T-helper 1 cell treated with Interleukin-12 subunit alpha and Interleukin-12 subunit beta and Interleukin-4 antibody, amounts not matched to agents 30 μg/mL and 1 μg/mL, for 36 hours (primary cell): Measurements from ENCODE around the gene SMIM23.

Experiments
- H3K27ac Mint-ChIP-seq: one replicate; pipeline ENCODE4 v1.8.0; 2021; ENCODE audit warnings: mild to moderate bottlenecking, mixed read lengths
- H3K27me3 Mint-ChIP-seq: one replicate; pipeline ENCODE4 v1.8.0; 2021; ENCODE audit warnings: low read depth, mixed read lengths
- H3K36me3 Mint-ChIP-seq: one replicate; pipeline ENCODE4 v1.8.0; 2021; ENCODE audit warnings: low read depth, mixed read lengths
- H3K4me1 Mint-ChIP-seq: one replicate; pipeline ENCODE4 v1.8.0; 2021; ENCODE audit warnings: low read depth, mixed read lengths
- H3K4me3 Mint-ChIP-seq: one replicate; pipeline ENCODE4 v1.8.0; 2021; ENCODE audit warnings: mild to moderate bottlenecking, moderate library complexity, mixed read lengths
- H3K9me3 Mint-ChIP-seq: one replicate; pipeline ENCODE4 v1.8.0; 2021; ENCODE audit warnings: mixed read lengths

The SMIM23 gene

DNA sequence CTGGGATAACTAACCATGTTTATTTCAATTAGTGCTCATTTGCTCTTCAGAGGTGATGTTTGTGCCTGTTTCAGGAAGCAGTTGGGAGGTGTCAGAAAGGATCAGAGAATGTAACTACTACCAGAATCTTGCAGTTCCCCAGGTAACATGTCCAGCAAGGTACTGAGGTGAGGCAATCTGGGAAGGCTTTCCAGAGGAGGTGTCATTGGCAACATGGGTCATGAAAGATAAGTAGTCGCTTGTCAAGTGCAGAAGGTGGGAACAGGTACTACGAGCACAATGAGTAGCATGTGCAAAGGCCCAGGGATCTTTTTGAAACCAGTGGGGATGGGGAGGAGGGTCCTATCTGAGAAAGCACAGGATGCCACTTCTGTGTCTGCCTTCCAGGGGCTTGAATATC lies 4.8 kb downstream of the SMIM23 start:
- Mint-ChIP-seq H3K4me1 (no peaks in the 10 kb centered on the region), H3K27me3 (peaks cover 5% of the 10 kb centered on the region), H3K4me3 (no peak overlapping the region), H3K27ac (no peak overlapping the region), H3K36me3 (no peaks in the 10 kb centered on the region), H3K9me3 (no peaks in the 10 kb centered on the region)

DNA sequence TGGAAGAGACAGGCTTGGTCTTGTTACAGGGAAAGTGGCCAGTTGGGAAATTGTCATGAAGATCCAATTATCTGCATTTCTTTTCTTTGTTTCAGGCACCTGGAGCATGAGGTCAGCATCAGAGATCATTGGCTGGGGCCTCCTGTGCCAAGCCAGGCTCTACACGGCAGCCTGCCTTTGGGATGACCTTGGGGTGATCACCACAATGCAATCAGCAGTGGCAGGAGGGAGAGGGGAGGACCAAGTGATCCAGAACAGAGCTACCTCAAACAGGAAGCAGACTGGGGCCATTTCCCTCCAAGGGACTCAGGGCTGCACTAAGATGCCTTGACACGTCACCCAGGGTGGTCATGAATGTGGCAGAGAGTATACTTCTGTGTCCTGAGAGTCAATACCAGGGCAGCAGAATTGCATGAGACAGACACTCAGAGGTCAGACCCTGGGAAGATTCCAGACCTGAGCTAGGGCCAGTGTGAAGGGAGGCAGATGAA lies 8.9 kb downstream of the SMIM23 start:
- H3K36me3 Mint-ChIP-seq, result no peaks in the 10 kb centered on the region
- H3K27ac Mint-ChIP-seq, result no peak overlapping the region
- no peaks in the 10 kb centered on the region for H3K4me1 Mint-ChIP-seq

DNA sequence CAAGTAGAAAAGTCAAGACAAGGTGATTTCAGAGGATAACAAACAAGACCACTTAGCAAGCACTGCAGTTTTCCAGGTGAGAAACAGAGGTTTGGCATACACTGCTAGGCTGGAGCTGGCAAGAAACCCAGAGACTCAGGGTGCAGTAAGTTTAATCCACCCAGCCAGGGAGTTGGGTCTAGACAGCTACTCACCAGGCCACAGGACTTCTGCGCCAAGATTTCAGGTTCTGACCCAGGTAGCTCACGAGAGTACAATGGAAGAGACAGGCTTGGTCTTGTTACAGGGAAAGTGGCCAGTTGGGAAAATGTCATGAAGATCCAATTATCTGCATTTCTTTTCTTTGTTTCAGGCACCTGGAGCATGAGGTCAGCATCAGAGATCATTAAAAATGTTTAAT lies 9.8 kb downstream of the SMIM23 start:
- no peaks in the 10 kb centered on the region for H3K36me3 Mint-ChIP-seq

More for the DNA sequence above, 8.9 kb downstream of the SMIM23 start:
- Mint-ChIP-seq H3K4me3 (no peak overlapping the region), H3K27me3 (peaks cover 3% of the 10 kb centered on the region), H3K9me3 (no peaks in the 10 kb centered on the region)

DNA sequence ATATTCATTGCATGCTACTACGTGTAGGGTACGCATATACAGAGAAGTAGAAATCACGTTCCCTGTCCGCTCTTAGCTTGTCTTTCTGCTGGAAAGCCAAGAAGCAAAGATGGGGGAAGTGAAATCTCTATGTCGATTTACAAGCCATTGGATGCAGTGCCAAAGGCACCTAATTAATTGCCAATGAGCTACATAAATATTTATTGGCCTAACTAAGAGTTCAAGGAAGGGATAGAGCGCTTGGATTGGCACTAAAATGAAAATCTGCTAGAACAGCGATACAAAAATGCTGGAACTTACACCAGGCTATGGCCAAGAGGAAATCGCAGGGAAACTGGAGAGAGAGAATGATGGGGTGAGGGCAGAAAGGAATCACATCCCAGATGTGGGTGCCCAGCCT lies 10.8 kb downstream of the SMIM23 start:
- no peaks in the 10 kb centered on the region for H3K27me3 Mint-ChIP-seq

More for the DNA sequence above, 9.8 kb downstream of the SMIM23 start:
- Mint-ChIP-seq H3K4me3 (no peak overlapping the region), H3K4me1 (no peaks in the 10 kb centered on the region), H3K27ac (no peak overlapping the region), H3K27me3 (no peaks in the 10 kb centered on the region), H3K9me3 (no peaks in the 10 kb centered on the region)

DNA sequence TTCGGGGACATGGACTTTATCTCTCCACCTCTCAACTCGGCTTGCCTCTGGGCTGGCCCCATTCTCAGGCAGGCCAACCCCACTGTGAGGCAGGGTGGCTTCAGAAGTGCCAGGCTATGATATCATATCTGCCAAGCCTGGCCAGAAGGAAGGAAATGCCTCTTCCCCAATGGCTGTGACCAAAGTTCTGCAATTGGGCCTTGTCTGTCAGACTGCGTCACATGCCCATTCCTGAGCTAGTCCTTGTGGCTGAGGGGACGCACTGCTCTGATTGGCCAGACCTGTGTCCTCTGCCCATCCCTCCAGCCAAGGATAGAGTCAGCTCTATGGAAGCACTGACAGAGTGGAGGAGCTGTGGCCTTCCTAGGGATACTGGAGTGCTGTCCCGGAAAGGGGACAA lies 11.9 kb downstream of the SMIM23 start:
- no peaks in the 10 kb centered on the region for H3K9me3 Mint-ChIP-seq
- H3K27me3 Mint-ChIP-seq, result no peaks in the 10 kb centered on the region
- no peaks in the 10 kb centered on the region for H3K4me1 Mint-ChIP-seq
- H3K4me3 Mint-ChIP-seq, result no peak overlapping the region
- H3K27ac Mint-ChIP-seq, result no peak overlapping the region
- no peaks in the 10 kb centered on the region for H3K36me3 Mint-ChIP-seq

More for the DNA sequence above, 10.8 kb downstream of the SMIM23 start:
- H3K36me3 Mint-ChIP-seq, result no peaks in the 10 kb centered on the region
- H3K4me1 Mint-ChIP-seq, result no peaks in the 10 kb centered on the region
- H3K9me3 Mint-ChIP-seq, result no peaks in the 10 kb centered on the region
- H3K4me3 Mint-ChIP-seq, result no peak overlapping the region
- H3K27ac Mint-ChIP-seq, result no peak overlapping the region

DNA sequence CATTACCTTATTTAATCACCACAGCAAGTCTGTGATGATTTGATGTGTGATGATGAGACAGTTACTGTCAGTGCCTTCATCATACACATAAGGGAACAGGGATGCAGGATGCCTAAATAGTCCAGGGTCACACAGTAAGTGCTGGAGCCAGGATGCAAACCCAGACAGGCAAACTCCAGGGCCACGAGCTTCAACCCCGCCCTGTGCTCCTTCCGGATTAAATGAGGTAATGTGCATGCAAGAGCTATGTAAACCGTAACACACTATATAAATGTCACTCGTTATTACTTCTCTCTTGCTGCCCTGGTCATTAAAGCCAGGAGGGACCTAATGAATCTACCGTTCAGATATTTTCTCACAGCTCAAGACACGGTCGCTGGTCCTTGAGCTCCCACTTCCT lies 12.8 kb downstream of the SMIM23 start:
- Mint-ChIP-seq H3K4me3 (no peak overlapping the region), H3K4me1 (no peaks in the 10 kb centered on the region), H3K9me3 (no peaks in the 10 kb centered on the region), H3K27ac (no peak overlapping the region), H3K36me3 (no peaks in the 10 kb centered on the region), H3K27me3 (no peaks in the 10 kb centered on the region)

DNA sequence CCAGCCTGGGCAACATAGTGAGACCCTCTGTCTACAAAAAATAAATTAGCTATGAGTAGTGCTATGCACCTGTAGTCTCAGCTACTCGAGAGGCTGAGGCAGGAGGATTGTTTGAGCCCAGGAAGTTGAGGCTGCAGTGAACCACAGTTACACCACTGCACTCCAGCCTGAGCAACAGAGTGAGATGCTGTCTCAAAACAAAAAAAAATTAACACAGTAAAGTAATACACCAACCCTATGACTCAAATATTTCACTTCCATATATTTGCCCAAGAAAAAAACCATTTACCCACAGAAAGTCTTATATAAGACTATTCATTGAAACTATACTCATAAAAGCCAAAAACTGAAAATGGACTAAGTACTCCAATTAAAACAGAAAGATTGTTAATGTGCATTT lies 16.2 kb downstream of the SMIM23 start:
- H3K27me3 Mint-ChIP-seq, result peaks cover 21% of the 10 kb centered on the region
- H3K4me3 Mint-ChIP-seq, result no peak overlapping the region

DNA sequence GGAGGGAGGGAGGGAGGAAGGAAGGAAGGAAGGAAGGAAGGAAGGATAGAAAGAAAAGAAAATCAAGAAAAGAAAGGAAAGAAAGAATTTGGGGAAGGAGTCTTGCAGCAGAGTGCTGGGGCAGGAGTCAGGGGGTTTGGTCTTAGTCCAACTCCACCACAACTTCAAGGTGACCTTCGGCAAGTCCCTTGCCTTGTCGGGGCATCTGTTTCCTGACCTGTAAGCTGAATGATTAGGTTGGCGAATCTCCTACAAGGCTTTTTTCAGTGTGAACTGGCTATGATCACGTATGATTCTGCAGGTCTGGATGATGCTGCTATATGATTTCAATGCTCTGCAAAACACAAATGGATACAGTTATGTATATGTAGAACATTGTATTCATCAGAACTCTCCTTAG lies 20.1 kb downstream of the SMIM23 start:
- H3K27ac Mint-ChIP-seq, result no peak overlapping the region
- H3K27me3 Mint-ChIP-seq, result peaks cover 34% of the 10 kb centered on the region
- no peaks in the 10 kb centered on the region for H3K9me3 Mint-ChIP-seq
- H3K4me1 Mint-ChIP-seq, result no peaks in the 10 kb centered on the region
- no peaks in the 10 kb centered on the region for H3K36me3 Mint-ChIP-seq
- H3K4me3 Mint-ChIP-seq, result no peak overlapping the region

More for the DNA sequence above, 16.2 kb downstream of the SMIM23 start:
- Mint-ChIP-seq H3K36me3 (no peaks in the 10 kb centered on the region), H3K9me3 (no peaks in the 10 kb centered on the region), H3K27ac (no peak overlapping the region), H3K4me1 (no peaks in the 10 kb centered on the region)

DNA sequence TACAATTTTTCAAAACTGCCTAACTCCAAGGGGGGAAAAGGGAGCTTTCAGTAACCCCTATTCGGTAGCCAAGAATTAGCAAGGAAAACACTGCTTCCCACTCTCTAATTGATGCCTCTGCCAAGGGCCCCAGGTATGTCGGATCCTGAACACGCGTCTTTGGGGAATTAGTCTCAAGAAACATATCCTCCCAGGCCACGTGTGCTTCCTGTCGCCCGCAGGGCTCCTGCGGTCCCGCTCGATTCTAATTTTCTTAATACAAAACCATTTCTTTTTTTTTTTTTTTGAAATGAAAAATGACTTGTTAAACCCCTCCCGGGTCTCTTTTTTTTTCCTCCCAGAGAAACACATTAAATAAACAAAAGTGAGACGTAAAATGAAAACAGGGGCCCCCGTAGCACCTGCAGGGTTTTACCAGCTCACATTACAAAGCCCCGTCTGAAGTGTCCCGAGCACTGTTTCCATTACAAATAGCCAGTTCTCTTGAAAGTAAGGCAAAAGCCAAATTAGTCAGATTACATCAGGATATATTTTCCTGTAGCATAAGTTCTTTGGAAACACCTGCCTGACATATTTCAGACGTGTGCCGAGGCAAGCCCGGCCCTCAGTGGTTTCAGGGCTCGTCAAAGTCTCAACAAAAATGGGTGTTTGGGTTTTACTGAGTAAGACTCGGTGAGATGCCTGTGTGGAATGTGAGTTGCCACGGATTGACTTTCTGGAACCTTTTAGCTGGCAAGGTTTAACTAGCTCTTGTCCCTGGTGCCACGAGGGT lies 21.5 kb downstream of the SMIM23 start:
- Mint-ChIP-seq H3K36me3 (no peaks in the 10 kb centered on the region), H3K4me1 (no peaks in the 10 kb centered on the region), H3K27me3 (peaks cover 34% of the 10 kb centered on the region), H3K27ac (no peak overlapping the region), H3K9me3 (no peaks in the 10 kb centered on the region), H3K4me3 (no peak overlapping the region)

DNA sequence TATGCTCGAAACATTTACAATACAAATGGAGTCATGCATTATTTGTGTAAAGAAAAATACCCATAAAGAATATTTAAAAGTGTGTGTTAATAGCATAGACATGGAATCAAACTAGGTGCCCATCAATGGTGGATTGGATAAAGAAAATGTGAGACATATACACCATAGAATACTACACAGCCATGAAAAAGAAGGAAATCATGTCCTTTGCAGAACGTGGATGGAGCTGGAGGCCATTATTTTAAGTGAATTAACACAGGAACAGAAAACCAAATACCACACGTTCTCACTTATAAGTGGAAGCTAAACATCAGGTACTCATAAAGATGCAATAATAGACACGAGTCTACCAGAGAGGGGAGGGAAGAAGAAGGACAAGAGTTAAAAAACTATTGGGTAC lies 22.8 kb downstream of the SMIM23 start:
- H3K27ac Mint-ChIP-seq, result no peak overlapping the region
- no peaks in the 10 kb centered on the region for H3K4me1 Mint-ChIP-seq
- H3K36me3 Mint-ChIP-seq, result no peaks in the 10 kb centered on the region
- peaks cover 34% of the 10 kb centered on the region for H3K27me3 Mint-ChIP-seq
- H3K4me3 Mint-ChIP-seq, result no peak overlapping the region
- no peaks in the 10 kb centered on the region for H3K9me3 Mint-ChIP-seq

DNA sequence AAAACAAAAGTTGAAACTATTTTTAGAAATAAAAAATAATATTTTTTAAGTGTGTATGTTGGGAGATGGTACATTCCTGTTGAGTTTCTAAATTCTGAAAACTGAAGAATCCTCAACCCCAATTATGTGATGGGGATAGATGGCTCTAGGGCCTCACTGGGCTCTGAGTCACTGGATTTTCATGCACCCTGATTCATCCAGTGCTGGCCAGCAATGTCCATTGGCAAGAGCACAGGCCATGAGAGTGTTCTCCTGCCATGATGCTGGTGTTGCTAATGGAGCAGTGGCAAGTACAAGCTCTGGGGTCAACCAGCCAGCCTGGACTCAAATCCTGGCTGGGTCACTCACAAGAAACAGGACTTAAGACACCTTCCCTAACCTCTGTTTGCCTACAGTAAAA lies 23.3 kb downstream of the SMIM23 start:
- H3K4me1 Mint-ChIP-seq, result no peaks in the 10 kb centered on the region
- H3K4me3 Mint-ChIP-seq, result no peak overlapping the region
- no peak overlapping the region for H3K27ac Mint-ChIP-seq
- no peaks in the 10 kb centered on the region for H3K9me3 Mint-ChIP-seq
- H3K36me3 Mint-ChIP-seq, result no peaks in the 10 kb centered on the region
- H3K27me3 Mint-ChIP-seq, result peaks cover 34% of the 10 kb centered on the region

DNA sequence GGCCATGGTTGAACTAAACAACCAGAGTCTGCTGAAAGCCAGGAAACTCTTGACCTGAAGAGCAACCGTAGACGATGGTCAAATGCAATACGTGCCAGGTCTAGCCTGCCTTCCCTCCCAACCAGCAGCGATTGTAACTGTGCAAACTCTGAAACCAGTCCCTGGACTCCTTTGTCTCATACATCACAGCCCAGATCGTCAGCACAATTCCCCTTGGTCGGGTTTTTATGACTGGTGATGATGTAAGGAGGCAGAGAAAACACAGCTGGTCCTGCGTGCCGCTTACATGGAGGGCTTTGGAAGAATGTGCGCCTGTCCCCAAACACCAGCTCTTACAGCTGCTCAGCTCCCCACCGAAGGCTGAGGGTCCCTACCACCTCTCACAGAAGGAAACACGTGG lies 24.6 kb downstream of the SMIM23 start:
- Mint-ChIP-seq H3K36me3 (no peaks in the 10 kb centered on the region), H3K27me3 (peaks cover 27% of the 10 kb centered on the region), H3K9me3 (no peaks in the 10 kb centered on the region), H3K27ac (no peak overlapping the region), H3K4me3 (no peak overlapping the region), H3K4me1 (no peaks in the 10 kb centered on the region)

DNA sequence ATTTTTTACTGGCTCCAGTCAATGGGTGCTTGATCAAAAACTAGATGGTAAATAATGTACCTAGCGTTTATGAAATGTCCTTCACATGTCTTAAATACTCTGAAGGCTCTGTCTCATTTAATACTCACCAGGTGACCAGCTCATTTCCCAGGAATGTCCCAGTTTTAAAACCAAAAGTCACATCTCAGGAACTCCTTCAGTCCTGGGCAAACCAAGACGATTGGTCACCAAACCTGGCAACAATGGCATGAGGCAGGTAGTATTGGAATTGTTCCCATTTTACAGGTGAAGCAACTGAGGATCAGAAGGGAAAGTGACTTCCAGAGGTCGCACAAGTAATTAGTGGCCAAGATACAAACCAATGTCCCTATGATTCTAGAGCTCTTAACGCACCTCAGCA lies 27.7 kb downstream of the SMIM23 start:
- Mint-ChIP-seq H3K9me3 (no peaks in the 10 kb centered on the region), H3K36me3 (no peaks in the 10 kb centered on the region), H3K27me3 (no peaks in the 10 kb centered on the region), H3K4me3 (no peak overlapping the region), H3K27ac (no peak overlapping the region), H3K4me1 (no peaks in the 10 kb centered on the region)

DNA sequence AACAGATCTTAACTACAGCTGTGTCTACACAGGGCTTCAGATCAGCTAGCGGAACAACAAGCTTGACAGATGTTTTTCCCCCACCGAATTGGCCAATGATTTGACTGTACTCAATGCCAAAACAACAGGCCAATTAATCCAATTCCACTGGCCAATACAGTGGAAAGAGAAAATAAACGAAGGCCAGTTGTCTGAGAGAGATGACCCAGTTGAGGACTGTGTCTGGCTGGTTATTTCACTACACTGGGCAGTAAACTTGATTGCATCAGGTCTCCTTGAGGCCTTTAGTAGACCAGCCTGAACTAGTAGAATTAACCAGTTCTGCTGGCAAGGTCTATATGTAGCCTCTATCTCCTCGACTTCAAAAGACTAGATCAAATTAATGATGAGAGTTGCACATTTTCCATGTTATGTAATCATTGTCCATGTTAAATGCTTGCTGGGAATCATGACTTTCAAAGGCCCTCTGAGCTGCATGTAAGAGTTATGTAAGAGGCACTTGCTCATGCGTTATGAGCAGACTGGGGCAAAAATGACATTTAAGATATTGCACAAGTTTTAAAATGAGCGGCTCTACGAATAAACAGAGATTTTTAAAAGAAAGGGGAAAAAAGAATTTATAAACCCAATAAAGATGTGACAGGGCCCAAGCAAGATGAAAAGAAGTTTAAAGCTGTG lies 28.3 kb downstream of the SMIM23 start:
- Mint-ChIP-seq H3K27ac (no peak overlapping the region), H3K4me3 (no peak overlapping the region), H3K4me1 (no peaks in the 10 kb centered on the region), H3K36me3 (no peaks in the 10 kb centered on the region), H3K9me3 (no peaks in the 10 kb centered on the region), H3K27me3 (no peaks in the 10 kb centered on the region)

DNA sequence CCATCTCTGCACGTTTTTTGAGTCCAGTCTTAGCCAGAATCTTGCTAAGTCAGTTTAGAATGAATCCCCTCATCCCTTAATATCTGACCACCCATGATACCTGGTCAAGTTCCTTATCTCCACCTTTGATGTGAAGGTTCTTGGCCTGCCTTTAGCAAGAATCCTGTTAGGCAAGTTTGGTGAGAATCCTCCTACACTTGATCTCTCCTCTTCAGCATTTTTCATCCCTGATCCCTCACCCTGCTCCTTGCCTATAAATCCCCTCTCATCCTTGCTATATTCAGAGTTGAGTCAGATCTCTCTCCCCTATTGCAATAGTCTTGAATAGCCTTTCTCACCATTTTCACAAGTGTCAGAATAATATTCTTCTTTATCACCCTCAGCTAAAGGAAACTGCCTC lies 31.0 kb downstream of the SMIM23 start:
- Mint-ChIP-seq H3K4me1 (no peaks in the 10 kb centered on the region), H3K27me3 (no peaks in the 10 kb centered on the region), H3K9me3 (no peaks in the 10 kb centered on the region), H3K36me3 (no peaks in the 10 kb centered on the region), H3K4me3 (no peak overlapping the region), H3K27ac (no peak overlapping the region)
